ENCODE data around the gene ARL17A.
"Not testable (repeated sequence)": the region's sequence is repeated elsewhere in the genome, so short reads cannot be mapped to it uniquely, and the experiment has no call there.

GRCh38 chr17:46512168-46512567 lies 67.3 kb downstream of the ARL17A start, which contains the start of gene LRRC37A2:
- not testable (repeated sequence) for TF ChIP-seq EZH2 (IDR thresholded peaks at IDR 0.05; ENCODE audit: borderline replicate concordance, low read depth, low read length, severe bottlenecking); CTCF (IDR thresholded peaks at IDR 0.05; ENCODE audit: borderline replicate concordance, extremely low read depth, low read length, poor library complexity, severe bottlenecking)

Data from DND-41 (cell line).